Pulmonary artery endothelial cell (primary cell): Measurements from ENCODE around the gene BOC. TPM values are rescaled to one million over a fixed set of nuclear protein-coding genes. Genes with fewer than 3 reads are reported as not detected.

Experiments used
- total RNA-seq: library from RNA; depleted of rRNA; stranded (reverse); fragments of >200 nt; gene quantifications from 2 replicates; pipeline ENCODE4 v1.2.3, GENCODE V29; 2014

The BOC gene
- total RNA-seq, 1 donor from 2014 or later, result 0.20 TPM

Other genes with a start within 250 kb of the BOC start
- gene CD200R1, start 236.5 kb upstream of the BOC start, total RNA-seq, result not detected in 2 replicates
- 42.8 and 49.7 TPM in 2 replicates for gene GTPBP8, start 220.6 kb upstream of the BOC start, total RNA-seq
- 1.6 and 2.6 TPM in 2 replicates for gene CFAP44, start 229.9 kb downstream of the BOC start, total RNA-seq